Measurements from ENCODE around the gene NOL12. TPM values are rescaled to one million over a fixed set of nuclear protein-coding genes. Genes with fewer than 3 reads are reported as not detected.

The NOL12 gene
- total RNA-seq, 1 experiment from 2014 or later: 31.4 TPM

DNA sequence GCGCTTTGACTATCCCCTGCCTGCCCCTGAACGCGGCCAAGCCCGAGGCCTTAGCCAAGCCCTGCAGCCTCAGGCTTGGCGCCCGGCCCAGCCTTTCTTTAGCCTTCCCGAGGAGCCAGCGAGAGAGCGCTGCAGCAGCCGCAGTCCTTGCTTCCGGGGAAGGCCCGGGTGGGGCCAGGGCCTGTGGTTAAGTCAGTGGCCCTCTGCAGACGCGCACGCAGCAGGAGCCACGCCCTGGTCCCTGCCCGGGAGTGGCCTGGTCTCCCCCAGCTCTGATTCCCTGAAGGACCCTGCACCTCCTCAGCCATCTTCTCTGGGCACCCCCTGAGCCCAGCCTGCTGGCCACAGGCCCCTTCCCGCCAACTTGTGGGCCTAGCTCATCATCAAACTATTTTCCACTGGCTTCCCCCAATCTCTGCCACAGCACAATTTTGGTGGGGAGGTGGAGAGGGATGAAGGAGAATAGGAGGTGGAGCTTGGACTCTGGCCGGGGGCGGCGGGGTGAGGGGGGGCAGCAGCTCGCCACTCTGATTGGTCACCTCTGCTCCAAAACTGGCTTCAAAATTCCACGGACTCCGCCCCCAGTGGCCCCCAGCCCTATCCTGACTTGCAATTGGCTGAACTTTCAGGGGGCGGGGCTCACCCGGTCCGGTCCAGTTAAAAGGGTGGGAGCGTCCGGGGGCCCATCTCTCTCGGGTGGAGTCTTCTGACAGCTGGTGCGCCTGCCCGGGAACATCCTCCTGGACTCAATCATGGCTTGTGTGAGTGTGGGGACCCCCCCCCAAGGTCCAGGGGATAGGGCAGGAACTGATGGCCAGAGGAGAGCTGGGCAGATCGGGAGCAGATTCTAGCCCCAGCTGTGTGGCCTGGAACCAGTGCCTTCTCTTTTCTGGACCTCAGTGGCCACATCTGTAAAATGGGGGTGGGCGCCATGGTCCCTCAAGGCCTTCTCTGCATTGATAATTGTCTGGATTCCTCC lies 10.9 kb upstream of the NOL12 start, which contains the start of gene LGALS1:
LGALS1 (plus strand) TSS at position 686 of the 979 bp plus-strand sequence; CDS start at position 753, 67 bp downstream.
- Histone ChIP-seq H2AFZ (ENCODE audit: low read depth, low read length, poor library complexity, severe bottlenecking) (no peak within 1 kb of the TSS), H3K27me3 (ENCODE audit: insufficient read depth, low read length) (no peaks in the 10 kb centered on the region), H3K79me2 (ENCODE audit: insufficient read depth, low read length) (peaks cover 13% of the 10 kb centered on the region; the same call in 1 of the 2 replicates), H4K20me1 (ENCODE audit: insufficient read depth) (no peaks in the 10 kb centered on the region), H3K9me2 (ENCODE audit: insufficient read depth) (no peaks in the 10 kb centered on the region), H3K9ac (ENCODE audit: low read length) (peak within 1 kb of the TSS; percentile 67), H3K9me3 (ENCODE audit: control insufficient read depth in 1 of 2, insufficient read depth in 1 of 2, low read depth in 1 of 2, low read length in 2 of 2) (no peaks in the 10 kb centered on the region), H3K4me3 (replicated peaks in 1 of 2; ENCODE audit: low read depth in 1 of 2, low read length in 2 of 2) (peak within 1 kb of the TSS; percentile 71 to 86), H3K4me1 (ENCODE audit: control insufficient read depth in 1 of 2, insufficient read depth in 2 of 2, low read length in 2 of 2) (peaks cover 35 to 61% of the 10 kb centered on the region in 2 experiments), H3K36me3 (ENCODE audit: control insufficient read depth in 1 of 2, insufficient read depth in 2 of 2, low read length in 2 of 2) (peaks cover 5 to 11% of the 10 kb centered on the region in 2 experiments; a peak in 3 of 4 replicates), H3K27ac (ENCODE audit: low read depth, low read length) (peak within 1 kb of the TSS; percentile 97), H3K4me2 (ENCODE audit: low read length) (peak within 1 kb of the TSS; percentile 98)
- ChIA-PET CTCF (interaction anchor here (0.5 to 1.9 kb wide), 8 partner anchors 9 to 131 kb away, joined by 3 to 21 read pairs (median 5); partner anchors contain the start of genes GGA1 and PDXP), RAD21 (ENCODE audit: low non-redundant PET in 1 of 2, low total read pairs in 2 of 2, uncharacterized antibody in 2 of 2, unreplicated experiment in 2 of 2) (interaction anchor here in 1 of 2 experiments (1.5 kb wide), 1 partner anchor 17 kb away, joined by 3 read pairs; the partner anchor contains the start of gene PDXP), POLR2A (interaction anchor here (0.6 to 4.6 kb wide), 25 partner anchors 11 to 974 kb away, joined by 3 to 71 read pairs (median 4); partner anchors contain the start of genes GCAT, GGA1, NOL12 and PDXP)
- intact Hi-C loops (cut with micrococcal nuclease): no loop called here
- peak; percentile 83 for ATAC-seq
- DNase-seq (ENCODE audit: low read depth, low spot score): peak; percentile 92
- BruUV-seq (replicated peaks): no TSS peak
- no peak for TF ChIP-seq JUND (IDR thresholded peaks at IDR 0.05)
- TF ChIP-seq, protein P1, sequence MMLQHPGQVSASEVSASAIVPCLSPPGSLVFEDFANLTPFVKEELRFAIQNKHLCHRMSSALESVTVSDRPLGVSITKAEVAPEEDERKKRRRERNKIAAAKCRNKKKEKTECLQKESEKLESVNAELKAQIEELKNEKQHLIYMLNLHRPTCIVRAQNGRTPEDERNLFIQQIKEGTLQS (IDR thresholded peaks at IDR 0.05): no peak
- TF ChIP-seq, protein P2, sequence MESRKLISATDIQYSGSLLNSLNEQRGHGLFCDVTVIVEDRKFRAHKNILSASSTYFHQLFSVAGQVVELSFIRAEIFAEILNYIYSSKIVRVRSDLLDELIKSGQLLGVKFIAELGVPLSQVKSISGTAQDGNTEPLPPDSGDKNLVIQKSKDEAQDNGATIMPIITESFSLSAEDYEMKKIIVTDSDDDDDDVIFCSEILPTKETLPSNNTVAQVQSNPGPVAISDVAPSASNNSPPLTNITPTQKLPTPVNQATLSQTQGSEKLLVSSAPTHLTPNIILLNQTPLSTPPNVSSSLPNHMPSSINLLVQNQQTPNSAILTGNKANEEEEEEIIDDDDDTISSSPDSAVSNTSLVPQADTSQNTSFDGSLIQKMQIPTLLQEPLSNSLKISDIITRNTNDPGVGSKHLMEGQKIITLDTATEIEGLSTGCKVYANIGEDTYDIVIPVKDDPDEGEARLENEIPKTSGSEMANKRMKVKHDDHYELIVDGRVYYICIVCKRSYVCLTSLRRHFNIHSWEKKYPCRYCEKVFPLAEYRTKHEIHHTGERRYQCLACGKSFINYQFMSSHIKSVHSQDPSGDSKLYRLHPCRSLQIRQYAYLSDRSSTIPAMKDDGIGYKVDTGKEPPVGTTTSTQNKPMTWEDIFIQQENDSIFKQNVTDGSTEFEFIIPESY (IDR thresholded peaks at IDR 0.05; ENCODE audit: extremely low read depth, insufficient replicate concordance, low read length): no peak
- TF ChIP-seq, protein P3, sequence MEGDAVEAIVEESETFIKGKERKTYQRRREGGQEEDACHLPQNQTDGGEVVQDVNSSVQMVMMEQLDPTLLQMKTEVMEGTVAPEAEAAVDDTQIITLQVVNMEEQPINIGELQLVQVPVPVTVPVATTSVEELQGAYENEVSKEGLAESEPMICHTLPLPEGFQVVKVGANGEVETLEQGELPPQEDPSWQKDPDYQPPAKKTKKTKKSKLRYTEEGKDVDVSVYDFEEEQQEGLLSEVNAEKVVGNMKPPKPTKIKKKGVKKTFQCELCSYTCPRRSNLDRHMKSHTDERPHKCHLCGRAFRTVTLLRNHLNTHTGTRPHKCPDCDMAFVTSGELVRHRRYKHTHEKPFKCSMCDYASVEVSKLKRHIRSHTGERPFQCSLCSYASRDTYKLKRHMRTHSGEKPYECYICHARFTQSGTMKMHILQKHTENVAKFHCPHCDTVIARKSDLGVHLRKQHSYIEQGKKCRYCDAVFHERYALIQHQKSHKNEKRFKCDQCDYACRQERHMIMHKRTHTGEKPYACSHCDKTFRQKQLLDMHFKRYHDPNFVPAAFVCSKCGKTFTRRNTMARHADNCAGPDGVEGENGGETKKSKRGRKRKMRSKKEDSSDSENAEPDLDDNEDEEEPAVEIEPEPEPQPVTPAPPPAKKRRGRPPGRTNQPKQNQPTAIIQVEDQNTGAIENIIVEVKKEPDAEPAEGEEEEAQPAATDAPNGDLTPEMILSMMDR (IDR thresholded peaks at IDR 0.05 in 2 of 3, conservative IDR thresholded peaks at IDR 0.05 in 1 of 3; ENCODE audit: borderline replicate concordance in 1 of 3, insufficient read depth in 1 of 3, low read depth in 2 of 3, low read length in 2 of 3): 0 out of 6 replicates have a peak, but pooled peaks of 1 of the 3 experiments have one; percentile 11
- TF ChIP-seq, protein P4, sequence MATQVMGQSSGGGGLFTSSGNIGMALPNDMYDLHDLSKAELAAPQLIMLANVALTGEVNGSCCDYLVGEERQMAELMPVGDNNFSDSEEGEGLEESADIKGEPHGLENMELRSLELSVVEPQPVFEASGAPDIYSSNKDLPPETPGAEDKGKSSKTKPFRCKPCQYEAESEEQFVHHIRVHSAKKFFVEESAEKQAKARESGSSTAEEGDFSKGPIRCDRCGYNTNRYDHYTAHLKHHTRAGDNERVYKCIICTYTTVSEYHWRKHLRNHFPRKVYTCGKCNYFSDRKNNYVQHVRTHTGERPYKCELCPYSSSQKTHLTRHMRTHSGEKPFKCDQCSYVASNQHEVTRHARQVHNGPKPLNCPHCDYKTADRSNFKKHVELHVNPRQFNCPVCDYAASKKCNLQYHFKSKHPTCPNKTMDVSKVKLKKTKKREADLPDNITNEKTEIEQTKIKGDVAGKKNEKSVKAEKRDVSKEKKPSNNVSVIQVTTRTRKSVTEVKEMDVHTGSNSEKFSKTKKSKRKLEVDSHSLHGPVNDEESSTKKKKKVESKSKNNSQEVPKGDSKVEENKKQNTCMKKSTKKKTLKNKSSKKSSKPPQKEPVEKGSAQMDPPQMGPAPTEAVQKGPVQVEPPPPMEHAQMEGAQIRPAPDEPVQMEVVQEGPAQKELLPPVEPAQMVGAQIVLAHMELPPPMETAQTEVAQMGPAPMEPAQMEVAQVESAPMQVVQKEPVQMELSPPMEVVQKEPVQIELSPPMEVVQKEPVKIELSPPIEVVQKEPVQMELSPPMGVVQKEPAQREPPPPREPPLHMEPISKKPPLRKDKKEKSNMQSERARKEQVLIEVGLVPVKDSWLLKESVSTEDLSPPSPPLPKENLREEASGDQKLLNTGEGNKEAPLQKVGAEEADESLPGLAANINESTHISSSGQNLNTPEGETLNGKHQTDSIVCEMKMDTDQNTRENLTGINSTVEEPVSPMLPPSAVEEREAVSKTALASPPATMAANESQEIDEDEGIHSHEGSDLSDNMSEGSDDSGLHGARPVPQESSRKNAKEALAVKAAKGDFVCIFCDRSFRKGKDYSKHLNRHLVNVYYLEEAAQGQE (IDR thresholded peaks at IDR 0.05; ENCODE audit: low read depth): no peak
- TF ChIP-seq EZH2phosphoT487 (IDR thresholded peaks at IDR 0.05; ENCODE audit: borderline replicate concordance): no peak
- no peak for TF ChIP-seq SIN3A (IDR thresholded peaks at IDR 0.05; ENCODE audit: low read depth)
- TF ChIP-seq TCF7L2 (IDR thresholded peaks at IDR 0.05; ENCODE audit: borderline replicate concordance, extremely low read depth, insufficient read depth, insufficient read length): no peak
- TF ChIP-seq EZH2 (IDR thresholded peaks at IDR 0.05): no peak
- peak; percentile 35 for TF ChIP-seq YY1 (IDR thresholded peaks at IDR 0.05; ENCODE audit: extremely low read depth, insufficient replicate concordance, low read depth, low read length)
- TF ChIP-seq POLR2AphosphoS5 (IDR thresholded peaks at IDR 0.05; ENCODE audit: low read depth, low read length): peak; percentile 87
- no peak for TF ChIP-seq CBX3 (IDR thresholded peaks at IDR 0.05; ENCODE audit: low read depth)
- TF ChIP-seq CEBPB (IDR thresholded peaks at IDR 0.05; ENCODE audit: low read depth): no peak
- TF ChIP-seq EGR1 (IDR thresholded peaks at IDR 0.05; ENCODE audit: low read depth): no peak
- peak; percentile 73 for TF ChIP-seq POLR2A (IDR thresholded peaks at IDR 0.05; ENCODE audit: borderline replicate concordance, extremely low read depth, insufficient read depth, insufficient read length)
- TF ChIP-seq SP1 (IDR thresholded peaks at IDR 0.05; ENCODE audit: low read depth): no peak
- no peak for TF ChIP-seq ELF1 (IDR thresholded peaks at IDR 0.05; ENCODE audit: borderline replicate concordance, low read depth)

Data from HCT116 (cell line).